ENCODE data around the gene HDAC4. TPM values are rescaled to one million over a fixed set of nuclear protein-coding genes. Genes with fewer than 3 reads are reported as not detected.

HDAC4 gene
- polyA plus RNA-seq, 1 donor = 20.2 TPM

DNA sequence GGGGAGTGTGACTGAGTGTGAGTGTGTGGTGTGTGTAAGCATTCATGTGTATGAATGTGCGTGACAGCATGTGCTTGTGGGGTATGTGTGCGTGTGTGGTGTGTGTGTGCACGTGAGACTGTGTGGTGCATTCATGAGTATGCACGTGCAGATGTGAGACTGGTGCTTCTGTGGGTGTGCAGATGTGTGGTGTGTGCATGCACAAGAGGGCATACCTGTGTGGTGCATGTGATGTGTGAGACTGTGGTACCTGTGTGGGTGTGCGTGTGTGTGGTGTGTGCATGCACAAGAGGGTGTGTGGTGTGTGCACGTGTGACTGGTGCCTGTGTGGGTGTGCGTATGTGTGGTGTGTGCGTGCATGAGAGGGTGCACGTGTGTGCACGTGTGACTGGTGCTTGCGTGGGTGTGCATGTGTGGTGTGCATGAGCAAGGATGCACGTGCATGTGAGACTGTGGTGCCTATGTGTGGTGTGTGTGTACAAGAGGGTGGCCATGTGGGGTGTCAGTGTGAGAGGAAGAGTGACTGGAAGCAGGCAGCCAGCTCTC, 339.6 kb downstream of the HDAC4 start:
- no peak for DNase-seq

DNA sequence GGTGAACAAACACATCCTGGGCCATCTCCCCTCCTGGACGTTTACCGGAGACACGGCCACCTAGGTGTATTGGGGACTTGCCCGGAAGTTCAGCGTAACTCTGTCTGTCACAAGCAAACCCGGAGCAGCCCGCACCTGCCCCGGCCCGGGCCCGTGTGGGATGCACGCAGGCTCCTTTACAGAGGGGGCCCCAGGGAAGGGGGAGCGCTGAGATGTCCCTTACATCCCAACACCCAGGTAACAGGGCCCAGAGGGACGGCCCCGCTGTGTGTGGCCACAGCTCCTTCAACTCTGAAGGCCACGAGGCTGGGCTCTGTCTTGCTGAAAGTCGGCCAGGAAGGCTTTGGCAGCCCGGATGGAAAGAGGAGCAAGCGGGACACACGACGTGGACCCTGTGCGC, 340.1 kb downstream of the HDAC4 start:
- DNase-seq = no peak

DNA sequence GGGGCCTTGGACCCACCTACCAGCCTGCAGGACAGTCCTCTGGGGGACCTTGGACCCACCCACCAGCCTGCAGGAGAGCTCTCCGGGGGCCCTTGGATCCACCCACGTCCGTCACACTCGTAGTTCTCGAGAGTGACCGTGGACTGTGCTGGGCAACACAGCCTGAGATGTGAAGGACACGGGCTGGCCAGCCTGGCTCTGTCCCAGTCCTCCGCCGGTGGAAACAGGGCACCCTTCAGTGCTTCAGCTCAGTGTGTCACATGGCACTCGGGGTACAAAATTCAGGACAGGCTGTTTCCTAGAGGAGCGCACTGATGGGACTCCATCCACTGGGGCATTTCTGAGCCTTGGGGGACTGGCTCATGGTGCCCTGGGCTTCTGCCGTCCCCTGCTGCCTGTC, 341.0 kb downstream of the HDAC4 start:
- no peak for DNase-seq

DNA sequence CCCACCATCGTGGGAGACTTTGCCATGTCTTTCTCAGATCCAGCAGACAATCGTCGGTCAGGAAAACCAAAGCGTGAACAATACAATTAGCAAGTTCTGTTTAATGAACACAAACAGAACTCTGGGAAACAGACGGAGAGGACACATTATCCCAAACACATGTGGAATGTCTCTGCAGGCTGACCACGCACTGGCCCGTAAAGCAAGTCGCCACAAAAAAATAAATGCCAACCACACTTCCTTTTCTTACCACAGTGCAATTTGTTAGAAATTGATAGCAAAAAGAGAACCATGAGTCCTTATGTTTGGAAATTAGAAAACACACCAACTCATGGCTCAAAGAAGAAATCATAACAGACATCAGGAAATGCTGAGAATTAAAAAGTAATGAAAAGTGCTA, 342.1 kb downstream of the HDAC4 start:
- no peak for DNase-seq

DNA sequence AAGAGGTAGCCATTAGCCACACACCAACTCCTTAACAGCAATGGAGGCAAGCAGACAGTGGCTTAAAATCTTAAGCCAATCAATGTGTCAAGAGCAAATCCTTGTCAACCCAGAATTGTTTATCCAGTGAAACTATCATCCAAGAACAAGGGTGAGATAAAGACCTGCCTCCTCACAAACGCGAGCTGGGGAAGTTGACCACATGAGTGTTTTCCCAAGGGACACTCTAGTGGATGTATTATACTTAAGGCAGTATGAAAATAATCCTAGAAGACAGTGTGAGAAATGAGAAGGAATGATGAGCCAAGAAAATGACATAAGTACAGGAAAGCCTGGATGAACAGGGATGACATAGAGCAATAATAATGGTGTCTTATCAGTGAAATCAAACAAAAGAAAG, 343.3 kb downstream of the HDAC4 start:
- no peak for DNase-seq

DNA sequence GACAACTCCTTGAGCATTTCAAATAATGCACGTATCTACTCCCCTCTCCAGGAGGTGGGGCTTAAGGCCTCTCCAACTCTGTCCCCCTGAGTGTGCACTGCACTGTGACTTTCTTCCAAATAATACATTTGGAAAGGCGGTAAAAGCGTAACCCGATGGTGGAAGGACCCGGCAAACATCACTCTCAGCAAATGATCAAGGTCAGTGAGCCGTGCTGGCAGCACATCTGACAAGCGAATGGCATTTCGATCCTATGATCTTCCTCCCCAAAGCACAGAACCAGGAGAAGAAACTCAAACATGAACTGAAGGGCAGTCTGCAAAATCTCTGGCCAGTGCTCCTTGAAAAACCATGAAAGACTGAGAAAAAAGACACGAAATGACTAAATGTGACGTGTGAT, 344.2 kb downstream of the HDAC4 start:
- no peak for DNase-seq

DNA sequence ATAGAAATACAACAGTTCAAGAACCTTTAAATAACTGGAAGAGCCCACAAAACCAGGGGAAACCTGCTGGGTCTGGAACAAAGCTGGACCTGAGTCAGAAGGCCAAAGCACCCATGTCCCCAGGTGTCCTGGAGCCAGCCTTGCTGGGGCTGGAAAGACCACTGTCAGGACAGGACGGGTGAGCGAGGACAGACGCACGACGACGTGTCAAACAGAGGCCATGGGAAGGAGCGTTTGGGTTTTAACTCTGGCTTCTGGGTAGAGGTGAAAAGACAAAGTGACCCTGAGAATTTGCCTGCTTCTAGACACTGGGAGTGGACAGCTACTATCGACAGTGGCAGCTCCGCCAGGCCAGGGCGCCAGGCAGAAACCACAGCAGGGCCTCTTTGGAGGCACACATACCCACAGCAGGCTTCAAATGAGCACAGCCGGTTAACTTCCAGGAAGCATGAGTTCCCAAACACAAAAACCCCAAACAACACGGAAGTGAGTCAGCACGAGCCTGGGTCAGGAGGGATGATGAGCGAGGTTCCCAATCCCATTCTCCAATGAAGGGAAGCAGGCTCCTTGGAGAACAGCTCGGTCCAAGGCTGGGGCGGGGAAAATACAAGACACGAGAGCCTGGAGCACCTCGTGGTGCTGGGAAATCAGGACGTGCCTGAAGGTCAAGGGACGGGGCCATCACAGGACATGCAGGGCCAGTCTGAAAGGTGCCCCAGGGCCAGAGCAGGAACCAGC, 344.9 kb downstream of the HDAC4 start:
- DNase-seq = no peak

DNA sequence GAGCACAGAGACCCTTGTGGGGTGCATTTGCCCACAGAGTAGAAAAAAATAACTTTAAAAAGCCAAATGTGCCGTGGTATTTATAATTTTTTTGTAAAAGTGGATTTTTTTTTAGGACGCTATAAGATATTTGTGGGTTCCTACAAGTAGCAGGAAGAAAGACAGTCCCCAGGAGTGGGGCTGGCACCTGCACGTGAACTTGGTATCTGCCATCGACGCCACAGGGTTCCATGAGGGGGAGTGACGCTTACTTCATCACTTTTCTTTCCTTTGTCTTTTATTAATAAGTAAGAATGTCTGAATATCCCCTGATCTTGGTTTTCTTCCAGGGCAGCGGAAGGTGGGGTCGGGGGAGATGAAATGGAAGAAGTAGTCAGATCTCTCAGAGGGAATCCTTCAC, 345.9 kb downstream of the HDAC4 start:
- DNase-seq = no peak

DNA sequence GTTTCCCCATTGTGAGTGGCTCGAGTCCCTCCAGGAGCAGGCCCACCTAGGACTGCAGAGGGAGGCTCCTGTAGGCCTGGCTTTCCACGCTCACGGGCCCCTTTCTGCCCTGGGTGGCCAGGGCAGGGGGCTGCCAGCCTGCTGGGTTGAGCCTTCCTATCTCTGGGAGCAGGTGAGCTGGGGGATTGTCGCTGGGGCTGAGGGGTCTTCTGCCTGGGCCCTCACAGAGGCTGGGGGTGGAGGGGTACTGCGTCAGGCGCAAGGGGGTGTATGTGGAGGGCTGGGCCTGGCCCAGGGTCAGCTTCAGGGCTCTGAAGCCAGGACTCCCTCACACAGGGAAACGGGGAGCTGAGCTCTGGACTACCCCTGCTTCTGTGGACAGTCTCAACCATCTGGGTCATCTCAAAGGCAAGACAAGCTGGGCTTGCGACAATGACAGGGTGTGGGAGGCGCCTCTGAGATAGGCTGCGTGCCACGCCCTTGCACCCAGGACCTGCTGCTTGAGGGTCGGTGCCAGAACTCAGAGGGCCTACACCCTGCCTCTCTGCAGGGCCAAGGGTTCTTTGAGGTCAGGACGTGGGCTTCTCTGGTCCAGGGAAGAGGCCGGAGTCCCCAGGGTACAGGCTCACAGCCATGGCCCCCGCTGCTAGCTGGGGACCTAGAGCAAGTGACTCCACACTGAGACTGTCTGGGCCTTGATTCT, 346.9 kb downstream of the HDAC4 start:
- DNase-seq = no peak

DNA sequence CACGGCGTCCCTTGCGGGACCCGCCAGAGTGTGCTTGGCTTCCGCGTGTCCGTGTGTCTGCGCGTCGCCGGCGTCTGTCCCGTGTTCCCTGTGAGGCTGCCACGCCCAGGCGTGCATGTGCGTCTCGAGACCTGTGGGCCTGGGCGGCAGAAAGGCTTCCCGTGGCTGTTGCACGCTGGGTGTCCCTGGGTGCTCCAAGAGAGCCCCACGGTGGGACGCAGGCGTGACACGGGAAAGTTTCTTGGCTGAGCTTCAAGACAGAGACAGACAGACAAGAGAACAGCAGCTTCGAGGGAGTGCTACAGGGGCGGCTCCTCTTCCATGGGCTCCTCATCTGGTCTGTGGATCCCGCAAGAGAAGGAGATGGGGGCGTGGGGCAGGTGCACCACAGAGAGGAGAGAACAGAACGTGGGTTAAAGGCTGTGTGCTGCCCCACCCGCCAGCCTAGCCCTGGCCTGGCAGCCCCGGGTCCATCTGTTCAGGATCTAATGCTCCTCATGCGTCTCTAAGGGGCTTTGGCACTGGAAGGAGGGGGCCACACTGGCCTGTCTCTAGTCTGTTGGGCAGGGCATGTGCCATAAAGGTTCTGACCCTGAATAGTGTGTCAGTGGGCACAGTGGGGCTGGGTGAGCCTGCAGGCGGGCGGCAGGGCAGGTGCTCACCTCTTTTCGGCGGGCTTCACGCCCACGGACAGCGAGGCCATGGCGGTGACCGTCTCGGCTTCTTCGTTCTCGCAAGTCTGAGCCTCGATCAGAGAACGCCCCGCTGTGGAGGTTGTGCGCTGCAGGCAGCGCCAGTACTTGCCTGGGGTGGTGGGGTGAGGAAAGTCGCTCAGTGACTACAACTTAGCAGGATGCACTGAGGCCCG, 347.8 kb downstream of the HDAC4 start:
- DNase-seq = no peak

DNA sequence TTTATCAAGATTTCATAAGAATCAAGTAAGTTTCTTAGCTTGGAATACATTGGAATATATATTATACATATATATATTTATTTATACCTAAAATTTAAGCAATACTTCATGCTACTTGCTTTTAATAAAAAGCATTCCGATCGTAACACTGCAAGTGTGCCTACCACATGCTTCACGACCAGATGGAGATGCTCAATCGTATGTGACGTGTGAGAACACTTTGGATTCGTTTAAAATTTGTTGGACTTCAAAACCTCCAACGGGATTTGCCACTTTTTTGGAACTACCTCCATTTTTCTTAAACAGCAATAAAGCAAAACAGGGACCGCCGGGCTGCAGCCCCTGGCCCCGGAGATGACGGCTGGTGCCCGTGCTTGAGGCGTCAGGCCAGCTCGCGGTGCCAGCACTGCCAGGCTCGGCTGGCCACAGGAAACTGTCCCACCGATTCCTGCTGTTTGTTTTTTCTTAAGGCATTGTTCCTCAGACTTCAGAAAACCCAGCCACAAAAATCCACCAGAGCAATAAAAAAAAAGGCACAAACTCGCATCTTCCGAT, 348.9 kb downstream of the HDAC4 start:
- DNase-seq = no peak

DNA sequence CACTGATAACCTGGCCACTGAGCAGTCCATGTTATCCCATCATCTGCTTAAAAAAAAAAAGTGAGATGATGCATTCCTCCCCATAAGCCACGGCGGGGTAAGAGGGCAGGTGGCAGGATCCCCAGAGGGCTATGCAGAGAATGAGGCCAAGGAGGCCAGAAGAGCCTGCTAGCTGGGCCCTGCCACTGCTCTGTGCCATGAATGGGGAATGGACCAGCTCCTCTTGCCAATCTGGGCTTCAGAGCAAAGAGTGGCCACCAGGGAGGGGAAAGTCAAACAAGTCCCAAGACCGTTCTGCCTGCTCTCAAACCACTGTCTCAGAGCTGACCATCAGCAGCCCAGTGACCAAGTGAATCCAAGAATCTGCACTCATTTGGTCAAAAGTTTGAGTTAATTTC, 350.6 kb downstream of the HDAC4 start:
- no peak for DNase-seq

DNA sequence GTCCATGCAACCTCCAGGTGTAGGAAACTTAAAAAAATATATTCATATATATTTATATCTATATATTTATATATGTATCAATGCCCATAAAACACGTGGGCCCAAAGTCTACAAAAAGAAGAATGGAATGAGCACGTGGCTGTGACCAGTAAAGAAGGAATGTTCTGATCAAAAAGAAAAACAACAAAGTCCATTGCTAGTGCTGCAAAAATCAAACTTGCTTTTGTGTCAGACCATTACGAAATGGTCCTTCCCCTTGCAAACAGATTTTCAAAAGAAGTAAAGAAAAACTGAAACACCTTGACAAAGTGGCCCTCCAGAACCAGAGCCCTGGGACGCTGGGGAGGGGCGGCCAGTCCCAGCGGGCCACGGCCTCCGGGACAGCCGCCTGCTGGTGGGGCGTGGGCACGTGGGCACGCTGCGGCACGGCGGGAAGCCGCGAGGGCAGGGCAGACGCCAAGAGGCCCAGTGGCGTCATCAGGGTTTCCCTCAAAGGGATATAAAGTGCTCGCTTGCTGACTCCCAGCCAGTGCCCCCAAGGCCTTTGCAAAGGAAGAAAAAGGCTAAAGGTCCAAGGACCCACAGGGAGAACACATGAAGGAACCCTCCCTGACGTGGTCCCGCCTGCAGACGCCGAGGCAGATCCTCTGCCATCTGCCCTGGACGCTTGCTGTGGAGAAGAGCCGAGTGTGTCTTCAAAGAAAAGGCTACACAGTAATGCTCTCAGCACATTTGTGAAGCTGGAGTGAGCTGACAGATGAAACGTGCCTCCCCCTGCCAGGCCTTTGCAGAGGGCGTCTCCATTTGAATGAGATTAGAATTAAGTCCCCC, 351.2 kb downstream of the HDAC4 start:
- DNase-seq = no peak

DNA sequence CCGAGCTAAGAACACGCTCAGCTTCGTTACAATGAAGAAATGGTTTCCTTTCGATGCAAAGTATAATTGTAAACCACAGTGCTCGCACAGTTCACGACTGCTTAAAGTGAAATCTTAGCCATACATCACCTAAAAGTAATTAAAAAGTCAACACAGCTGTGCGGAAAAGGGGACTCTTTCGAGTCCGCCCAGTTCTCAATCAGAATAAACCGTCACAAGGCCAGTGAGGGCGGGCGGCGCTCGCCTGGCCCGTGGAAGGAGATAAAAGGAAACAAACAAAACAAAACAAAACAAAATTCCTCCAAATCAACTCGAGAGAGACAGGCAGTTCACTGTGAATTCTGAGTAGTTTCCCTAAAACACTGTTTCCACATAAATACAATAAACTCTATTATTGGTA, 352.1 kb downstream of the HDAC4 start:
- no peak for DNase-seq

DNA sequence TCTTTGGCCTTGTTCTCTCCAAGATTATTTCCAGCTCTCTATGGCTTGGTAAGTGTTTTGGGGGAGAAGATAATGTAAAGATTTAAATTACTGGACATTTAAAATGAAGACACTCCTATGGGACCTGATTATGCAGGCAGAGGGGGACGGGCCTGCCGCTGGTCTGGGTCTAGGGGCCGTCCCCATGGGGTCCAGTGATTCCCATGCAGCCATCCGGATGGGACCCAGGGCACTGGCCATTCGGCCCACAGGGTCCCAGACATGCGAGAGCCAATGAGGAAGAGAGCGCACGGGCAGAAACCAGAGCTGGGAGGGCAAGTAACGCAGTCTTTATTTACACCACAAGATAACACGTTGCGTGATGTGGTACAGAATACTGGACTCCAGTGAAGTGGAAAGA, 353.0 kb downstream of the HDAC4 start:
- no peak for DNase-seq

DNA sequence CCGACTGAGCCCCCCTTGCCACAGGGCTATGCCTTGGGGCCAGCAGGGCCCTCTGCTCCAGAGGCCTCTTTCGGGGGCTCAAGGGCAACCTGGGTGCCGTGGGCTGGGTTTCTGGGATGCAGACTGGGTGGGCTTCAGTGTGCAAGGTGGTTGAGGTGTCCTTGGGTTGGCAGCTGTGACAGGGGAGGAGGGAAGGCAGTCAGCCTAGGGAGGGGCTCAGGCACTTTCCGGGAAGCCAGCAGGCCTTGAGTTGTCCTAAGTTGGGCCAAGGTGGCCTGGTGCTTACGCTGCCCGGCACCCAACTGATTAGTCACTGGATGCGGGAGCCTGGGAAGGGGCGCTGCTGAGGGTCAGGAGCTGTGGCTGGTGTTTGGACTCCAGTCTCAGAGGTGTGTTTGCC, 353.4 kb downstream of the HDAC4 start:
- DNase-seq = no peak

DNA sequence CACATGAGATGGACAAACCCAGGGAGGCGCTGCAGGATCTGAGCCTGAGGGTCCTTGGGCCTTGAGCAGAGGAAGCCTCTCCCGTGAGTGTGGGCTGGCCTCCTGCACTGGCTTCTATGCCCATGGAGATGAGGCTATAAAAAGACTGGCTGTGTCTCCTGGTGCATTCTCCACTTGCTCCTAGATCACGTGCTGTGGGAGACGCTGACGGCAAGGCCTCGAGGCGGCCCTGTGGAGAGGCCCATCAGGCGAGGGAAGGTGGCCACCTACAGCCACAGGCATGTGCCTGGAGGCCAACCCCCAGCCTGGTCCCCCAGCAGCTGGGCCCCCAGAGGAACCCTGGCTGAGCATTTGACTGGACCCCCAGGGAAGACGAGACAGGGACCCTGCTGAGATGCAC, 354.0 kb downstream of the HDAC4 start:
- no peak for DNase-seq

DNA sequence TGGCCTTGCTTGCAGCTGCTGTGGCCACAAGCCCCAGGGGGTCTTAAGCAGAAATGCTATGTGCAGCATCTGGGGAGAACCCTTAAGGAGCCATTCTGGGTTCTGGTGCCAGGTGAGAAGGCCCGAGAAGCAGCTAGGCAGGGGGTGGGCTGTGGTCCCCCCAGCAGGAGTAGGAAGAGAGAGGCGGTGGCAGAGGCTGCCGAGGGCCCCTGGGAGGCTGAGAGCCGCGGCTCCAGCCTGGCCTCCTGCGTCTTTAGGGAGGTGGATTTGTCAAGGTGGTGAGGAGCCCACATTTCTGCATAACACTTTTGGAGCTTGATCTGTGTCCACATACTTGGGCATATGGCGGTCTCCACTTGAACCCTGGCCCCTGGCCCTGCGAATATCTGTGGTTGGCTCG, 356.5 kb downstream of the HDAC4 start:
- no peak for DNase-seq

DNA sequence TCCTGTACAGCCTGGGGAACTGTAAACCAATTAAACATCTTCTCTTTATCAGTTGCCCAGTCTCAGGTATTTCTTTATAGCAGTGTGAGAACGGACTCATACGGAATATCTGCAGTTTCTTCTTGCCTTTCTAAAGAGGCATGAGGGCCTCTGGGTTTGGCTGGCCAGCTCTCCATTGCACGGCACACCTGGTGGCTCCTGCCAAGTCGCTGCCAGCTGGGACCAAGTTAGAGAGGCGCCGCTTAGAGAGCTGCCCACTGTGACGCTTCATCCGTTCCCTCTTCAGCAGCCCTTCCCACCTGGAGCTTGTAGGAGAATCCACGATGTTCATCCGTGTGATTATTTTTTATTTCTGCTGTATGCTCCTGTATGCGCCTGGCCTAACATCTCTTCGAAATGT, 357.5 kb downstream of the HDAC4 start:
- no peak for DNase-seq

DNA sequence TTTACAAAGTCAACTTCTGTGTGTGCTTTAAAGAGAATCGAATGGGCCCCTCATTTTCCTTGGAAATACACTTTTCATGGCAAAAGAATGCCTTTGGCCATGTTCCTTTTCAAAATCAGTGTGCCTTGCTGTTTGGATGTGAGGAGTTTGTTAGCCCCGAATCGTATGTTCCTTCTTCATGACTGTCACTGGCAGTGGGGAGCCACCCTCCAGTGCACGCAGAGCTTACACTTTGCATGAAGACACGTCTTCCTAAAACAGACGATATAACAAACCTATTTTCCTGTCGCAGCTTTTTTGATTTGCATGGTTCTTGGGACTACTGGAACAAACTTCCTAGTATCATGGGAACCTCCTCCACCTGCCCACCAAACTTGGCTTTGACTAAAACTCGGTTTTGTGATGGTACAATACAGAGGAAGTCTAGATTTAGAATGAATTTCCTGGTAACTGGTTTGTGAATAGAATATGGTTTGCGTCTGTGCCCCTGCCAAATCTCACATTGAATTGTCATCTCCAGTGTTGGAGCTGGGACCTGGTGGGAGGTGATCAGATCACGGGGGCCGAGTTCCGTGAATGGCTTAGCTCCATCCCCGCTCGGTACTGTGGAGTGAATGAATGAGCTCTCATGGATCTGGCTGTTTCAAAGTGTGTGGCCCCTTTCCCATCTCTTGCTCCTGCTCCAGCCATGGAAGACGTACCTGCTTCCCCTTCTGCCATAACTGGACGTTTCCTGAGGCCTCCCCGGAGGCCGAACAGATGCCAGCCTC, 358.1 kb downstream of the HDAC4 start:
- DNase-seq = no peak

DNA sequence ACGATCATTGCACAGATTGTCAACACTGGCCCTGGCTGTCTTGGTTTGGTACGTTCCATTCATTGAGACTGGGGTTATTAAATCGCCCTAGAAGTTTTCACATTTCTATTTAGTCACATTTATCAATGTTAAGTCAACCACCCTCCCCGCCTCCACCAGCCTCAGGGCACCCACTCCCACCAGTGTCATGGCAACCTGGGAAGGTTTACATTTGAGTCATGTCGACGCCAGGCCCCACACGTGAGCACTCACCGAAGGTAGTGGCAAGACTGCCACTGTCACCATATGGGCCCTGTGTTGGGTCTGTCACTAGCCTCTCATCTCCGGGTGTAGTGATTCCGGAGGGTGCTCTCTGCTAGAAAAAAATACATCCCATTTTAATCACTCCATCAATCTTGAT, 358.8 kb downstream of the HDAC4 start:
- no peak for DNase-seq

Measured in hindlimb muscle (tissue), 1 donor.